GM20000 (cell line): Measurements from ENCODE around the gene C4orf33.
"Not testable (repeated sequence)": the region's sequence is repeated elsewhere in the genome, so short reads cannot be mapped to it uniquely, and the experiment has no call there.

Experiments
- DNase-seq: peaks from one replicate; pipeline ENCODE4 v3.0.0; 2012; ENCODE audit warnings: low spot score
- TF ChIP-seq, protein P1 (sequence below): IDR thresholded peaks from 2 replicates; pipeline ENCODE4 v1.5.1; 2012; ENCODE audit warnings: mild to moderate bottlenecking, control low read depth; ENCODE audit errors: extremely low read depth, missing control alignments

Gene C4orf33, protein sequence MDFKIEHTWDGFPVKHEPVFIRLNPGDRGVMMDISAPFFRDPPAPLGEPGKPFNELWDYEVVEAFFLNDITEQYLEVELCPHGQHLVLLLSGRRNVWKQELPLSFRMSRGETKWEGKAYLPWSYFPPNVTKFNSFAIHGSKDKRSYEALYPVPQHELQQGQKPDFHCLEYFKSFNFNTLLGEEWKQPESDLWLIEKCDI

DNA sequence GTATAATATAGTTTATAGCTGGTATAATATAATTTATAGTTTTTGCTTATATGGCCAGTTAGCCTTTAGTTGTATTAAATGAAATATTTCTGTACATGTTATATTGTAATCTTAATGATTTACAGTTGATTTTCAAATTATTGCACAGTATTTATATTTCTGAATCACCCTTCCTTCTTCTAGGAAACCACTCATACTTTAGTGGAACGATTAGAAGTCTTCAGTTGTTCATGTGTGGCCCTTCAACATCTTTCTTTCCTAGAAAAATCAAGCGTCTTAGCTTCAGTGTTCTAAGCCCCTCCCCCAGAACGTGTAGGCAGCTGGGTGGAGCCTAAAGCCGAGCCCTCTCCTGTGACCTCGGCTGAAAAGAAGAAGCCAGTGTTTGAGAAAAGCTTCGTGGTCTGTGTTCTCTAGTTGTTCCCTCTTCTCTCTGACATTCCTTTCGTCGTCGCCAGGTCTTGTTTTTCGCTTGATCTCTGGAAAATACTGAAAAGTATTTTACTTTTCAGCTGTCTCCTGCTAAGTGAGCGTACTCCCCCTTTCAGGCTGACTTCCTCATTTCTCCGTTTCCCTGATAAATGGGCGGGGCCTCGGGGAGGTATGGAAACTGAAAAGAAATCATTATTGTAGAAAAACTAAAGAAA, at the start of gene C4orf33:
Gene C4orf33 (plus strand): TSS at position 342 of the 644 bp plus-strand sequence. CDS start 6,459 bp downstream, outside the sequence.
- peak; percentile 74 for DNase-seq
- TF ChIP-seq, protein P1, sequence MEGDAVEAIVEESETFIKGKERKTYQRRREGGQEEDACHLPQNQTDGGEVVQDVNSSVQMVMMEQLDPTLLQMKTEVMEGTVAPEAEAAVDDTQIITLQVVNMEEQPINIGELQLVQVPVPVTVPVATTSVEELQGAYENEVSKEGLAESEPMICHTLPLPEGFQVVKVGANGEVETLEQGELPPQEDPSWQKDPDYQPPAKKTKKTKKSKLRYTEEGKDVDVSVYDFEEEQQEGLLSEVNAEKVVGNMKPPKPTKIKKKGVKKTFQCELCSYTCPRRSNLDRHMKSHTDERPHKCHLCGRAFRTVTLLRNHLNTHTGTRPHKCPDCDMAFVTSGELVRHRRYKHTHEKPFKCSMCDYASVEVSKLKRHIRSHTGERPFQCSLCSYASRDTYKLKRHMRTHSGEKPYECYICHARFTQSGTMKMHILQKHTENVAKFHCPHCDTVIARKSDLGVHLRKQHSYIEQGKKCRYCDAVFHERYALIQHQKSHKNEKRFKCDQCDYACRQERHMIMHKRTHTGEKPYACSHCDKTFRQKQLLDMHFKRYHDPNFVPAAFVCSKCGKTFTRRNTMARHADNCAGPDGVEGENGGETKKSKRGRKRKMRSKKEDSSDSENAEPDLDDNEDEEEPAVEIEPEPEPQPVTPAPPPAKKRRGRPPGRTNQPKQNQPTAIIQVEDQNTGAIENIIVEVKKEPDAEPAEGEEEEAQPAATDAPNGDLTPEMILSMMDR = no peak

DNA sequence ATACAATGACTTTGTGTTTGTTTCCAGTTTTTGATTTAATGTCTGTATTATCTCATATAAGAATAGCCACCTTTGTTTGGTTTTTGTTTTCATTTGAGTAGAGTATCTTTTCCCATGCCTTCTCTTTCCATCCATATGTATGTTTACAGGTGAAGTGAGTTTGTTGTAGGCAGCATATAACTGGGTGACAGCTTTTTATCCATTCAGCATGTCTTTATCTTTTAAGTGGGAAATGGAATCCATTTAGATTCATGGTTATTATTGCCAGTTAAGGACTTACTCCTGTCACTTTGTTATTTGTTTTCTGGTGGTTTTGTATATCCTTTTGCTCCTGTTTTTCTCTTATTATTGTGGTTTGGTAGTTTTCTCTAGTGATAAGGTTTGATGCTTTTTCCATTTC, 36.9 kb upstream of the C4orf33 start:
- no peak for DNase-seq
- TF ChIP-seq, protein P1 = no peak

DNA sequence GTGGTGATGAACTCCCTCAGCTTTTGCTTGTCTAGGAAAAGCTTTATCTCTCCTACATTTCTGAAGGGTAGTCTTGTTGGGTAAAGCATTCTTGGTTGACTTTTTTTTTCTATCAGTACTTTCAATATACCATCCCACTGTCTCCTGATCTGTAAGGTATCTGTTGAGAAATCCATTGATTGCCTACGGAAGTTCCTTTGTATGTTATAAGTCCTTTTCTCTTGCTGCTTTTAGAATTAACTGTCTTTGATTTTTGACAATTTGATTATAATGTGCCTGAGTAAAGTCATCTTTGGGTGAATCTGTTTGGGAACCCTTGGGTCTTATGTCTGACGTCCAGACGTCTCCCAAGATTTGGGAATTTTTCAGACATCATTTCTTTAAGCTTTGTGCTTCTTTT, 33.4 kb upstream of the C4orf33 start:
- no peak for DNase-seq

DNA sequence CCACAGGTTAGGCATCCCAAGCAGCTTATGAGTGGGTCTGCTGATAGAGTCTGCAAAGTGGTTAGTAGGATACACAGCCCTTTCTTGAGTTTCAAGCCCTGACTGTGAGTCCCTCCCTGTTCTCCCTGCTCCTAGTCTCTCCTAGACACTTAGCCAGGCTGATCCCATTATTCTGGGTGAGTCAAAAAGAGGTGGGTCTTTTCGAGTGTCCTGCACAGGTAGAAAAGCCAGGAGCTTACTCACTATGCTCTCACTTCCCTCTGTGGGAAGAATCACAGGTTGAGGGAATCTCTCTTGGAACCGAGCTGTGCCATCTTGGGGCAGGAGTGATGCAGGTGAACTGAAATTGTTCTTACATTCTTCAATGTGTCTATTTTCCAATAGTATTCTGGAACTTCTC, 32.3 kb upstream of the C4orf33 start:
- TF ChIP-seq, protein P1 = no peak

More for the DNA sequence above, 33.4 kb upstream of the C4orf33 start:
- TF ChIP-seq, protein P1 = no peak

DNA sequence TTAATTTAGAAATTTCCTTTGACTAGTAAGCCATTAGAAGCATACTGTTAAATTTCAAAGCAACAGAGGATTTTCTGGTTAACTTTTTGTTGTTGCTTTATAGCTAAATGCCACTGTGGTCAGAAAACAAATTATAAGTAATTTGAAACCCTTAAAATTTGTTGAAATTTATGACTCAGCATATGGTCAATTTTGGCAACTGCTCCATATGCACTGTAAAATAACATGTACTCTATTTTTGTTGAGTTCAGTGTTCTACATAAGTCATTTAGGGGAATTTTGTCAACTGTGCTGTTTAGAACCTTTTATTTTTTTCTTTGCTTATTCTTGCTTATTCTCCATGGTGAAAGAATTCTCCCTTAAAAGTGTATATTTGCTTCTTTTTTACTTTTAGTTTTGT, 31.2 kb upstream of the C4orf33 start:
- DNase-seq = no peak
- TF ChIP-seq, protein P1 = no peak

More for the DNA sequence above, 32.3 kb upstream of the C4orf33 start:
- no peak for DNase-seq

DNA sequence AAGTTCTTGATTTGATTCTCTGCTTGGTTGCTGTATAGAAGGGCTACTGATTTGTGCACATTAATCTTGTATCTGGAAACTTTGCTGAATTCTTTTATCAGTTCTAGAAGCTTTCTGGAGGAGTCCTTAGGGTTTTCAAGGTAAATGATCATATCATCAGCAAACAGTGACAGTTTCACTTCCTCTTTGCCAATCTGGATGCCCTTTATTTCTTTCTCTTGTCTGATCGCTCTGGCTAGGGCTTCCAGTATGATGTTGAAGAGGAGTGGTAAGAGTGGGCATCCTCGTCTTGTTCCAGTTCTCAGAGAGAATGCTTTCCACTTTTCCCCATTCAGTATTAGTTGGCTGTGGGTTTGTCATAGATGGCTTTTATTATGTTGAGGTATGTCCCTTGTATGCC, 26.4 kb upstream of the C4orf33 start:
- not testable (repeated sequence) for DNase-seq

DNA sequence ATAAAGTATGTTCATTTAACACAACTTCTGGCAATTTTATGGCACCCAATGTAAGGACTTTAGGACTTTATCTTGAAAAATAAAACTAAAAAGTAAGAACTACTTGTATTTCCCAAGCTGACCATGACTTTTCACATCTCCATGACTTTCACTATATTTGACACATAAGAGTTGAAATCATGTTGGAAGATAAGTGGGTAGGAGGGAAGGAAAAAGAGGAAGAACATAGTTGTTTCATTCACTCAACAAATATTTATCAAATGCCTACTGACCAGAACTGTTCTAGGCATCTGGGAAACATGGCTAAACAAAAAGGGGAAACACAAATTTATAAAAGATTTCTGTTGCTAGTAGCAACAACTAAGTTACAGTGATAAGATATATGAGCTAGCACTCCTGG, 18.6 kb upstream of the C4orf33 start:
- DNase-seq = no peak
- TF ChIP-seq, protein P1 = no peak

DNA sequence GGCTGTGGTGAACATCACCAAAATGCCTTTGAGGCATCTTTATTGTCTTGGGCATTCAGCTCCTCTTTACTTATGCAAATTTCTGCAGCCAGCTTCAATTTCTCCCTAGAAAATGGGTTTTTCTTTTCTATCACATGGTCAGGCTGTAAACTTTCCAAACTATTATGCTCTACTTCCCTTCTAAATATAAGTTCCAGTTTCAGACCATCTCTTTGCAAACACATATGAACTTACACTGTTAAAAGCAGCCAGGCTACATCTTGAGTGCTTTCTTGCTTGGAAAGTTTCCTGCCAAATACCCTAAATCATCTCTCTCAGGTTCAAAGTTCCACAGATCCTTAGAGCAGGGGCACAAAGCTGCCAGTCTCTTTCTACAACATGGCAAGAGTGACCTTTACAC, 15.8 kb upstream of the C4orf33 start:
- TF ChIP-seq, protein P1 = no peak
- DNase-seq = no peak
